PC-9 (cell line): ENCODE data around the gene CDON. TPM values are rescaled to one million over a fixed set of nuclear protein-coding genes. Genes with fewer than 3 reads are reported as not detected.

Experiments used
- BruUV-seq: library from RNA; stranded (reverse); fragments of 400-500 nt; replicated peaks from 2 replicates; lab custom pipeline; 2021; lab: Mats Ljungman, UMichigan
- CTCF ChIA-PET: fragments of 300-600 bp; sonication (Branson Sonifier 250); formaldehyde crosslinking; loops from one replicate; lab custom pipeline; 2022; ENCODE audit warnings: antibody characterized with exemption; lab: Charles Lee
- POLR2A ChIA-PET: fragments of 300-600 bp; sonication (Branson Sonifier 250); formaldehyde crosslinking; loops from one replicate; lab custom pipeline; 2022; ENCODE audit warnings: antibody characterized with exemption; ENCODE audit not compliant: unreplicated experiment; lab: Charles Lee
- DNase-seq, 2 experiments: peaks; one replicate each; pipeline versions ENCODE4 v3.0.0 to v3.0.0-alpha.2; 2015 to 2022; ENCODE audit warnings: mixed read lengths in 1 of 2
- H2AFZ ChIP-seq: fragments of 200-600 bp; sonication (generic); 2 replicates; pipeline ENCODE4 v1.8.1; 2017; ENCODE audit warnings: antibody characterized with exemption
- H3F3A ChIP-seq: fragments of 200-600 bp; sonication (generic); 2 replicates; pipeline ENCODE4 v1.8.1; 2017; ENCODE audit warnings: antibody characterized with exemption, mild to moderate bottlenecking, low read depth; ENCODE audit not compliant: insufficient read depth
- H3K27ac ChIP-seq: fragments of 200-600 bp; sonication (generic); 2 replicates; pipeline ENCODE4 v1.6.1; 2016; ENCODE audit warnings: mixed run types
- H3K27me3 ChIP-seq: fragments of 200-600 bp; sonication (generic); 2 replicates; pipeline ENCODE4 v1.6.1; 2016; ENCODE audit warnings: low read depth, mixed run types; ENCODE audit not compliant: insufficient read depth
- H3K36me3 ChIP-seq: fragments of 200-600 bp; sonication (generic); 2 replicates; pipeline ENCODE4 v1.6.1; 2016; ENCODE audit warnings: low read depth, mixed run types
- H3K4me1 ChIP-seq: fragments of 200-600 bp; sonication (generic); replicated peaks from 2 replicates; pipeline ENCODE4 v1.6.1; 2016; ENCODE audit warnings: mixed run types; ENCODE audit not compliant: insufficient read depth
- H3K4me2 ChIP-seq: fragments of 200-600 bp; sonication (generic); 2 replicates; pipeline ENCODE4 v1.6.1; 2017; ENCODE audit warnings: mixed run types
- H3K4me3 ChIP-seq: fragments of 200-600 bp; sonication (generic); 2 replicates; pipeline ENCODE4 v1.6.1; 2016; ENCODE audit warnings: mixed run types
- H3K79me2 ChIP-seq: fragments of 200-600 bp; sonication (generic); 2 replicates; pipeline ENCODE4 v1.6.1; 2017; ENCODE audit warnings: low read depth, mixed run types
- H3K9me2 ChIP-seq: fragments of 200-600 bp; sonication (generic); 2 replicates; pipeline ENCODE4 v1.8.1; 2017; ENCODE audit warnings: mild to moderate bottlenecking; ENCODE audit not compliant: insufficient read depth
- H3K9me3 ChIP-seq: fragments of 200-600 bp; sonication (generic); 2 replicates; pipeline ENCODE4 v1.8.1; 2016; ENCODE audit warnings: low read depth; ENCODE audit not compliant: insufficient read depth
- H4K20me1 ChIP-seq: fragments of 200-600 bp; sonication (generic); 2 replicates; pipeline ENCODE4 v1.8.1; 2017; ENCODE audit not compliant: insufficient read depth
- EZH2 ChIP-seq: fragments of 200-600 bp; sonication (generic); IDR thresholded peaks from 2 replicates; pipeline ENCODE4 v1.8.0; 2017; ENCODE audit warnings: antibody characterized with exemption, low read depth
- intact Hi-C: fragments of 100-400 bp; cut with micrococcal nuclease; formaldehyde crosslinking; loops from one replicate; pipeline ENCODE4 v1.10.0; 2022; ENCODE audit not compliant: unreplicated experiment
- total RNA-seq: library from RNA; stranded (reverse); gene quantifications from 2 replicates; pipeline ENCODE4 v1.2.3, GENCODE V29; 2021
- TF ChIP-seq, protein P1 (sequence below): fragments of 200-600 bp; sonication (generic); conservative IDR thresholded peaks from 2 replicates; pipeline ENCODE4 v1.6.1; 2017; ENCODE audit warnings: mixed run types, antibody characterized with exemption, mild to moderate bottlenecking, moderate library complexity

Gene CDON
- total RNA-seq, 1 experiment from 2014 or later: 10.0 TPM

DNA sequence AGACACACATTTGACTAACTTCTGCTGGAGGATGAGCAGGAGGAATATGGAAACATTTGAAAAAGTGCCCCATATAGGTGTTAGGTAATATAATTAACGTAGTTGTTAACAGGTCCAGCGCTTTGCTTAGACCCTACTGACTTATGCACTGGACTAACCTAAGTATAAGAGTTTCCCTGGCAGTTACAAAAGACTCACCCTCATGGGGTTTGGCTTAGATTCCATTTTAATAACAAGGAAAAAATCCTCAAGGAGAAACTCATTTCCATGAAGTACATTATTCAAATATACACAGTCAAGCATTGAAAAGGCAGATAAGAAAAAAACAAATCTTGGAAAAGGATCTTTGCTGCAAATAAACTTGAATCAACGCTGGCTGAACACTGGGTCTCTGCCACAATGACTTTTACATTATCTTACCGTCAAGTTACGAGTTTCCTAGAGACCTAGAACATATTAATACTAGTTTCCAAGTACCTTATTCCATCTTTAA, 27.7 kb downstream of the CDON start:
- ChIA-PET CTCF (no interaction called here), POLR2A (no interaction called here)
- no peaks in the 10 kb centered on the region for H3K79me2 ChIP-seq
- H3K4me1 ChIP-seq: no peaks in the 10 kb centered on the region
- no peak overlapping the region for H3K27ac ChIP-seq
- no peaks in the 10 kb centered on the region for H3K9me3 ChIP-seq
- H3K4me2 ChIP-seq: no peak overlapping the region
- no peaks in the 10 kb centered on the region for H3K9me2 ChIP-seq
- no peak overlapping the region for H2AFZ ChIP-seq
- no peaks in the 10 kb centered on the region for H4K20me1 ChIP-seq
- TF ChIP-seq EZH2: no peak
- TF ChIP-seq, protein P1, sequence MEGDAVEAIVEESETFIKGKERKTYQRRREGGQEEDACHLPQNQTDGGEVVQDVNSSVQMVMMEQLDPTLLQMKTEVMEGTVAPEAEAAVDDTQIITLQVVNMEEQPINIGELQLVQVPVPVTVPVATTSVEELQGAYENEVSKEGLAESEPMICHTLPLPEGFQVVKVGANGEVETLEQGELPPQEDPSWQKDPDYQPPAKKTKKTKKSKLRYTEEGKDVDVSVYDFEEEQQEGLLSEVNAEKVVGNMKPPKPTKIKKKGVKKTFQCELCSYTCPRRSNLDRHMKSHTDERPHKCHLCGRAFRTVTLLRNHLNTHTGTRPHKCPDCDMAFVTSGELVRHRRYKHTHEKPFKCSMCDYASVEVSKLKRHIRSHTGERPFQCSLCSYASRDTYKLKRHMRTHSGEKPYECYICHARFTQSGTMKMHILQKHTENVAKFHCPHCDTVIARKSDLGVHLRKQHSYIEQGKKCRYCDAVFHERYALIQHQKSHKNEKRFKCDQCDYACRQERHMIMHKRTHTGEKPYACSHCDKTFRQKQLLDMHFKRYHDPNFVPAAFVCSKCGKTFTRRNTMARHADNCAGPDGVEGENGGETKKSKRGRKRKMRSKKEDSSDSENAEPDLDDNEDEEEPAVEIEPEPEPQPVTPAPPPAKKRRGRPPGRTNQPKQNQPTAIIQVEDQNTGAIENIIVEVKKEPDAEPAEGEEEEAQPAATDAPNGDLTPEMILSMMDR: no peak
- H3K36me3 ChIP-seq: no peaks in the 10 kb centered on the region
- H3F3A ChIP-seq: no peaks in the 10 kb centered on the region
- H3K27me3 ChIP-seq: no peaks in the 10 kb centered on the region
- no TSS peak for BruUV-seq
- intact Hi-C loops: no loop called here
- no peak overlapping the region for H3K4me3 ChIP-seq
- DNase-seq: no peak

DNA sequence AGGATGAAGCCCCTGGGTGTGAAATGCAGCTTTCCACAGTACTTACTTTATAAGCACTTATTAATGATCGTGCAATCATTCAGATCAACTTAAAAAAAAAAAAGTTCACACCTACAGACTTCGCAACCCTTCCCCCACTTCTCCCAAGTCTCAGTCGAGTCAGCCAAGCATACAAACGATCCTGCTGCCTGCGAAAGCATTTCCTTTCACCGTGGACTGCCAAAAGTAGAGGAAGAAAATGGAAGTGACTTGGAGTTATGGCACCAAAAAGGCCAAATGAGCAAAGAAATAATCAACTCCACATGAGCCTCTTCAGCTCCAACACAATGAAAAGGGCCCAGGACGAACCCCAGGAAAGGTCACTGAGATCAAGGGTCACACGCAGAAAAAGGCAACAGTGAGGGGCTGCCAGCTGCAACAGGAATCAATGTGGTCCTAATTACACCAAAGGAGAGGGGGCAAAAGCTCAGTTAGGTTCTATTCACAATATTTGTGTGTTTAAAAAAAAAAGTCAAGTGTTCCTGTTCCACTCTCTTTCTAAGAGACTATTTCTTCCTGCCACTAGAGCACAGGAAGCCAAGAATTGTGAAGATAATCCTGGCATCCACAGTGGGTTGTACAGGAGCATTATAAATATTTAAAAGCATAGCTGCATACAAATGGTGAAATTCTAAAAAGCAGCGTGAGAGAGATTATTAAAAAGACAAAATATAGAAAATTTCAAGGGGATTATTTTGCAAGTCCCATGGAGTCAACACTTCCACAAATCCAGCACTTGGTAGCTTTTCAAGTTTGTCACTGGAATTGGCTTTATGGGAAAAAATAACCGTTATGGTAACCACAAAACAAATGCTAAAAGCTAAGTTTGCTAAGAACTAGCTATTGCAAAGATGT, 28.4 kb downstream of the CDON start:
- no peak for TF ChIP-seq EZH2
- TF ChIP-seq, protein P1: no peak
- no peaks in the 10 kb centered on the region for H4K20me1 ChIP-seq
- no peak overlapping the region for H2AFZ ChIP-seq
- no peaks in the 10 kb centered on the region for H3K36me3 ChIP-seq
- no peaks in the 10 kb centered on the region for H3F3A ChIP-seq
- POLR2A ChIA-PET: no interaction called here
- no peak for DNase-seq
- no peak overlapping the region for H3K4me2 ChIP-seq
- no TSS peak for BruUV-seq
- no peak overlapping the region for H3K27ac ChIP-seq
- H3K9me3 ChIP-seq: no peaks in the 10 kb centered on the region
- no peaks in the 10 kb centered on the region for H3K27me3 ChIP-seq
- H3K79me2 ChIP-seq: no peaks in the 10 kb centered on the region
- no peaks in the 10 kb centered on the region for H3K4me1 ChIP-seq
- intact Hi-C loops: no loop called here
- CTCF ChIA-PET: no interaction called here
- no peaks in the 10 kb centered on the region for H3K9me2 ChIP-seq
- no peak overlapping the region for H3K4me3 ChIP-seq

DNA sequence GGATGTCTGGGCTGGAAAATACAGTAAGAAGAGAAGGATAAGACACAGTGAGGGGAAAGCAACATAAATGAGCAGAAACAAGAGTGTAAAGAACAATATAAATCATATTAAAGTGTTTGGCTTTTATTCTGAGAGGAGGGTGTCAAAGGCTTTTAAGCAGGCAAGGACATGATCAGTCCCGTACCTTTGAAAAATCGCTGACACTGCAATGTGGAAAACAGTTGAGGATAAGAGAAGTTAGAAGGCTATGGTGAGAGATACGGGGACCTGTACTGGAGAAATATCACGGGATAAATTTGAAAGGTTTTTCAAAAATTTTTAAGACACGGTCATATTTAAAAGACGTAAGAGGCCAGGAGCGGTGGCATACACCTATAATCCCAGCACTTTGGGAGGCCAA, 30.3 kb downstream of the CDON start:
- no peak overlapping the region for H2AFZ ChIP-seq
- no peaks in the 10 kb centered on the region for H4K20me1 ChIP-seq
- no TSS peak for BruUV-seq
- TF ChIP-seq, protein P1: no peak
- TF ChIP-seq EZH2: no peak
- H3K79me2 ChIP-seq: no peaks in the 10 kb centered on the region
- no peaks in the 10 kb centered on the region for H3K9me3 ChIP-seq
- no peaks in the 10 kb centered on the region for H3K9me2 ChIP-seq
- no peak overlapping the region for H3K27ac ChIP-seq
- DNase-seq: no peak
- no peaks in the 10 kb centered on the region for H3K4me1 ChIP-seq
- H3K36me3 ChIP-seq: no peaks in the 10 kb centered on the region
- CTCF ChIA-PET: no interaction called here
- no peaks in the 10 kb centered on the region for H3F3A ChIP-seq
- H3K4me3 ChIP-seq: no peak overlapping the region
- no peak overlapping the region for H3K4me2 ChIP-seq
- no peaks in the 10 kb centered on the region for H3K27me3 ChIP-seq
- intact Hi-C loops: no loop called here
- POLR2A ChIA-PET: no interaction called here
